Cardiac muscle cell (in vitro differentiated cells and primary cell): ENCODE measurements around the gene TSKU. TPM values are rescaled to one million over a fixed set of nuclear protein-coding genes. Genes with fewer than 3 reads are reported as not detected.

Source experiments
- DNase-seq, 2 donors: peaks; one replicate each; pipeline versions ENCODE4 v3.0.0 to v3.0.0-alpha.2; 2010 to 2017; ENCODE audit warnings: low read depth in 1 of 2, low spot score in 1 of 2
- H3K27ac ChIP-seq: fragments of 200-600 bp; sonication (generic); 2 replicates; pipeline ENCODE4 v1.5.1; 2016
- H3K27me3 ChIP-seq: fragments of 200-600 bp; sonication (generic); 2 replicates; pipeline ENCODE4 v1.6.0; 2016; ENCODE audit warnings: control low read depth
- H3K36me3 ChIP-seq: fragments of 200-600 bp; sonication (generic); 2 replicates; pipeline ENCODE4 v1.5.1; 2016; ENCODE audit warnings: control low read depth
- H3K4me1 ChIP-seq: fragments of 200-600 bp; sonication (generic); 2 replicates; pipeline ENCODE4 v1.8.1; 2017; ENCODE audit warnings: low read depth, mild to moderate bottlenecking, mixed run types
- H3K4me3 ChIP-seq: fragments of 200-600 bp; sonication (generic); 2 replicates; pipeline ENCODE4 v1.5.1; 2016; ENCODE audit warnings: mild to moderate bottlenecking
- H3K9me3 ChIP-seq: fragments of 200-600 bp; sonication (generic); 2 replicates; pipeline ENCODE4 v1.5.1; 2017; ENCODE audit warnings: low read depth, mild to moderate bottlenecking, control low read depth
- polyA plus RNA-seq: library from polyadenylated mRNA; unstranded; fragments of >200 nt; fragmentation: Nextera tagmentation; extraction: Ambion mirVana; gene quantifications from 2 replicates; pipeline ENCODE4 v1.2.1, GENCODE V29; 2016
- total RNA-seq: library from RNA; depleted of rRNA; stranded (reverse); fragments of >200 nt; gene quantifications from 2 replicates; pipeline ENCODE4 v1.2.3, GENCODE V29; 2016
- TF ChIP-seq, protein P1 (sequence below): IDR thresholded peaks from 2 replicates; pipeline ENCODE4 v1.5.1; 2012; ENCODE audit warnings: low read depth, mild to moderate bottlenecking, low read length

The TSKU gene
- total and polyA plus RNA-seq, 2 experiments from 2014 or later, result 33.4 to 33.6 TPM

DNA sequence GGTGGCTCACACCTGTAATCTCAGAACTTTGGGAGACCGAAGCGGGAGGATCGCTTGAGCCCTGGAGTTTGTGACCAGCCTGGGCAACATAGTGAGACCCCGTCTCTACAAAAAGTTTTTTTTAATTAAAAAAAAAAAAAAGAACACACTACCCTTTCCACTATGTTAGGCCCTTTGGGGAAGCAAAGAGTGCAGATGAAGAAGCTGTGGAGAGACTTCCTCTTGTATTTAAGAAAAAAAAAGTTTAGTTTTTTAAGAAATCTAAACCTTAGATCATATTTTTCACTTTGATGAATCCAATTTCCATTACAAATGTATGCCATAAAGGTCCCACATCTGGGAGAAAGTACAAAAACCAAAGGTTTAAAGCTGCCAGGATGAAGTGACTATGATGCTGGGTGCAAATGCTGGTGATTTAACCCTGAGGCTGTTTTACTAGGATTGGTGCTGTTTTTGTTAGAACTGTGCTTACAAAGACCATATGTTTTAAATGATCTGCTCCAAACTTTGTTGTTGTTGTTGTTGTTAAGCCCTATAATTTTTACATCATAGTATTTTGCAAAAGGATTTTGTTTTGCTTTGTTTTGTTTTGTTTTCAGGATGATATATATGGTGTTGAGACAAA lies 48.6 kb downstream of the TSKU start:
- TF ChIP-seq, protein P1, sequence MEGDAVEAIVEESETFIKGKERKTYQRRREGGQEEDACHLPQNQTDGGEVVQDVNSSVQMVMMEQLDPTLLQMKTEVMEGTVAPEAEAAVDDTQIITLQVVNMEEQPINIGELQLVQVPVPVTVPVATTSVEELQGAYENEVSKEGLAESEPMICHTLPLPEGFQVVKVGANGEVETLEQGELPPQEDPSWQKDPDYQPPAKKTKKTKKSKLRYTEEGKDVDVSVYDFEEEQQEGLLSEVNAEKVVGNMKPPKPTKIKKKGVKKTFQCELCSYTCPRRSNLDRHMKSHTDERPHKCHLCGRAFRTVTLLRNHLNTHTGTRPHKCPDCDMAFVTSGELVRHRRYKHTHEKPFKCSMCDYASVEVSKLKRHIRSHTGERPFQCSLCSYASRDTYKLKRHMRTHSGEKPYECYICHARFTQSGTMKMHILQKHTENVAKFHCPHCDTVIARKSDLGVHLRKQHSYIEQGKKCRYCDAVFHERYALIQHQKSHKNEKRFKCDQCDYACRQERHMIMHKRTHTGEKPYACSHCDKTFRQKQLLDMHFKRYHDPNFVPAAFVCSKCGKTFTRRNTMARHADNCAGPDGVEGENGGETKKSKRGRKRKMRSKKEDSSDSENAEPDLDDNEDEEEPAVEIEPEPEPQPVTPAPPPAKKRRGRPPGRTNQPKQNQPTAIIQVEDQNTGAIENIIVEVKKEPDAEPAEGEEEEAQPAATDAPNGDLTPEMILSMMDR, result no peak
- Histone ChIP-seq H3K9me3 (no peaks in the 10 kb centered on the region), H3K4me3 (no peak overlapping the region), H3K36me3 (no peaks in the 10 kb centered on the region), H3K4me1 (no peaks in the 10 kb centered on the region), H3K27ac (no peak overlapping the region), H3K27me3 (no peaks in the 10 kb centered on the region)
- DNase-seq, result no peak

DNA sequence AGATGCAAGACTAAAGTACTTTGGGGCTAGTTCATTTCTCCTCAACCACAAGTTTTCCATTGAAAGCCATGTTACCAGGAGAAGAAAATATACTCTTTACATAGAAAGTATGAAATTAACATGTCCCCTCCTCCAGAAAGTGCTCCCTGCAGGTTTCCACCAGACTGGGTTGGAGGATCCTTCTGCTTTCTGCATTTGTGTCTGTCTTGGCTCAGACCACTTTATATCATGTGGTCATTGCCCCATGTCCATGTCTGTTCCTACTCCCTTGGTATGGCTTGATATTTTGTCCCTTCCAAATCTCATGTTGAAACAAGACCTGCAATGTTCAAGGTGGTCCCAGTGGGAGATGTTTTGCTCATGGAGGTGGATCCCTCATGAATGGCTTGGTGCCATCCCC lies 49.2 kb downstream of the TSKU start:
- no peaks in the 10 kb centered on the region for H3K27me3 ChIP-seq
- DNase-seq, result no peak
- no peaks in the 10 kb centered on the region for H3K36me3 ChIP-seq
- H3K9me3 ChIP-seq, result no peaks in the 10 kb centered on the region
- peaks cover 4% of the 10 kb centered on the region for H3K4me1 ChIP-seq
- H3K27ac ChIP-seq, result no peak overlapping the region
- TF ChIP-seq, protein P1, result no peak
- H3K4me3 ChIP-seq, result no peak overlapping the region

DNA sequence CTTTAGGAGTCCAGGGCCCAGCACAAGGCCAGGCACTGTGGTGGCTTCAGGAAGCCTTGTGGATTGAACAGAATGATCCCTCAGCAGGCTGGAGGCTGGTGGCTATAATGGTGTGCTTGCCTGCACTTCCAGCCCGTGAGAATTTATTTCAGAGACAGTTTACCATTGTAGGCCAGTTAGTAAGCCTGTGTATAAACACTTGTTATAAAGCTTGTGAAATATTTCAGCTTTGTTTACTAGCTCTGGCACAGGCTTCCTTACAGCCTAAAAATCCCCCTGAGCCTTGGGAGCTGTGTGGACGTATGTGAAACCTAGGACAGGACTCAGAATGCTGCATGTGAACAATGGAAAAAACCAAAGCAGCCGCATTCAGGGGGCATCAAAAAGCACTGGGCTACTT lies 51.0 kb downstream of the TSKU start:
- no peak for DNase-seq
- H3K27me3 ChIP-seq, result no peaks in the 10 kb centered on the region
- H3K36me3 ChIP-seq, result no peaks in the 10 kb centered on the region
- TF ChIP-seq, protein P1, result no peak
- no peaks in the 10 kb centered on the region for H3K9me3 ChIP-seq
- peaks cover 9% of the 10 kb centered on the region for H3K4me1 ChIP-seq
- H3K4me3 ChIP-seq, result no peak overlapping the region
- H3K27ac ChIP-seq, result no peak overlapping the region

DNA sequence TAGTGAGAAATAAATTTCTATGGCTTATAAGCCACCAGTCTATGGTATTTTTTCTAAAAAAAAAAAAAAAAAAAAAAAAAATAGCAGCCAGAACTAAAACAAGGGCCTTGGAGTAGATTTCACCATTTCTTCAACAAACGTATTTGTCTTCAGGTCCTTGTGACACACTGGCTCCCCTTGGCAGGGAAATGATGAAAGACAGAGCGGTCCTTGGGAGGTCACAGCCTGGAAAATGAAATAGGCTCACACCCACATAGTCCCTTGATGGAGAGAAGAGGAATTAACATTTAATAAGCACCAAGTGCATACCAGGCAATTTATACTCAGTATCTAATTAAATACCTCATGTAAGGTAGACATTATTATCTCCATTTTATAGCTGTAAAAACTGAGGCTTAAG lies 51.9 kb downstream of the TSKU start:
- TF ChIP-seq, protein P1, result no peak
- Histone ChIP-seq H3K36me3 (no peaks in the 10 kb centered on the region), H3K4me3 (no peak overlapping the region), H3K9me3 (no peaks in the 10 kb centered on the region), H3K27ac (no peak overlapping the region), H3K4me1 (peaks cover 9% of the 10 kb centered on the region), H3K27me3 (no peaks in the 10 kb centered on the region)
- DNase-seq, result no peak

DNA sequence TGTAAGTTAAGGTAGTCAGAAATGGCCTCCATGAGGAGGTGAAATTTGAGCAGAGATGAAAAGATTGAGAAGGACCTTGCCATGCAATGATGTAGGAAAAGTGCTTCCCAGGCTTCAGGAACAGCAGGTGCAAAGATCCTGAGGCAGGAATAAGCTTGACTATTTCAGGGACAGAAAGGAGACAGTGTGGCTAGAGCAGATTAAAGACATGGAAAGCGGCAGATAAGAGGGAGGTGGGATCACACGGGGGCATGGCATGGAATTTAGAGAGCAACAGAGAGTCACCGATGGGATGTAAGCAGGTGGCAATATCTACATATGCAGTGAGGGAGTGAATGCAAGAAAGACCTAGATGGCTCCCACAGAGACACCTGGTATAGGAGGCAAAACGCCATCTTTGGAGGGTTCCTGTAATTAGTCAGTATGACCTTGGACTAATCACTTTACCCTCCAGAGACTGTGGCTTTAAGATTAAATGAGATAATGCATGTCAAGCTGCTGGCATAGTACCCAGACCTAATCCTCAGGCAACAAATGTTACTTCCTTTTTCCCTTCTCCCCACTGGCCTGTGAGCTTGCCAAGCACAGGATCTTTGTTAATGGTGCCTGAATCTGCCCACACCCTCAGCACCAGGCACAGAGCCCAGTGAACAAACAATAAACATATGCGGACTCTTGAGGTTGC lies 52.9 kb downstream of the TSKU start:
- Histone ChIP-seq H3K4me3 (no peak overlapping the region), H3K9me3 (no peaks in the 10 kb centered on the region), H3K27ac (no peak overlapping the region), H3K4me1 (peaks cover 9% of the 10 kb centered on the region), H3K36me3 (no peaks in the 10 kb centered on the region), H3K27me3 (no peaks in the 10 kb centered on the region)
- TF ChIP-seq, protein P1, result no peak
- peak in 1 of 2 donors; percentile 80 for DNase-seq
